ENCODE measurements around the gene PTPN11.

Gene PTPN11

DNA sequence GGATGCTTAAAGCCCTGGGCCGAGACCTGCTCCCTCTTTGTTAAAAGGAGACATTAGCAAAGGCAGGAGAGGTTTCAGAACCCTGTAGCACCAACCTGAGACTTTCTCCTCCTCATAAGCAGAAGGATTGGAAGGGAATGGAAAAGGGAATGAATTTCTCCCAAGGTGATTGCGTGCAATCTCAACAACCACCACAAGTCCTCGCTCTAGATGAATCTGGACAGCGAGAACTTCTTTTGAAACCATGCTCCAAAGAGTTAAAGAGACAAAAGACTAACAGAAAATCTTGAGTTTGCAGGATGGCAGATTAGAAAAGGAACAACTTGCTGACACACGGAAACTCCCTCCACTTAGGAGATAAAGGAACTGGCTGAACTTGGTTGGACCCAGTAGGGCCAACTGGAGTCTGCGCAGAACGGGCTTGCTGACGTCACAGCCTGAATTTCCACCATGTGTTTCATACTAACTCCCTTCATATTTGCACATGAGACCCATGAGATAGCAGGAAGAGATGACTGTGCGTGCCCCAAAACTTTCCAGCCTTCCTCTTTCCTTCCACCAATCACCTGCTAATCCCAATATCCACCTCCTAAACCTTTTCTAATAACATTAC lies 137.0 kb downstream of the PTPN11 start:
- no peak for DNase-seq

DNA sequence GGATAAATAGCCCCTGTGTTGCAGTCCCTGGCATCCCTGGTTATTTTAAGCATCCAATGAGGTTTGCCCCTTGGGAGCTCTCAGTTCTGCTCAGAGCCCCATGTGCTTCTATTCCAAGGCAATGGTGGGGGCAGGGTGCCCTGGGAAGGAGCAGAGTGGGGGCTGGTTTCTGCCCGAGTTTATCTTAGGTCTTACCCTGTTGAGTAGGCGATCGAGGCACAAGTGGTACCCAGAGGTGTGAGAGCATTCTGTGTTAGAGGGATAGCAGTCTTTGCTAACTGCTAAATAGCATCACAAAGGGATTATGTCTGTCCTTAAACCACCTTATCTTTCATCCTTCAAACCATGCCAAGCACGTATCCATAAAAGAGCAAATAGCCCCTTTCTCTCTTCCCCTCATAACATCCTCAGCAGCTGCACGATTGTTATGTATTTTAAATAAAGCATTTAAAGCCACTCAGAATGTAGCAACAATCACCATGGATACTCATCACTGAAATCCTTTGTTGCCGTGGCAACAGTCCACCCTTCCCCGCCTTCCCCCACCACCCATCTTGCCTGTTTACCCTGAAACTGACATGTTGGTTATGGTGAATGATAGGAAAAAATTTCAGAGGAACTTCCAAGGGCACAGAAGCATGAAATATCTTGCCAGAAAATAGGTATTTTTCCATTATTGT lies 139.3 kb downstream of the PTPN11 start:
- no peak for DNase-seq

Measured in suppressor macrophage treated with lipopolysaccharide for 4 hours (primary cell).